ENCODE results near the gene EFCC1. TPM values are rescaled to one million over a fixed set of nuclear protein-coding genes. Genes with fewer than 3 reads are reported as not detected.

EFCC1 gene
- total RNA-seq, 1 donor from 2014 or later = not detected

- Mint-ChIP-seq H3K27ac (ENCODE audit: unreplicated experiment) (no peak overlapping the region), H3K4me3 (ENCODE audit: unreplicated experiment) (no peak overlapping the region), H3K27me3 (ENCODE audit: unreplicated experiment) (no peaks in the 10 kb centered on the region), H3K9me3 (ENCODE audit: unreplicated experiment) (no peaks in the 10 kb centered on the region), H3K4me1 (ENCODE audit: low read depth, unreplicated experiment) (no peaks in the 10 kb centered on the region), H3K36me3 (ENCODE audit: unreplicated experiment) (no peaks in the 10 kb centered on the region)
- no peak for TF ChIP-seq CTCF (IDR thresholded peaks at IDR 0.05; ENCODE audit: partially characterized antibody, unreplicated experiment)
- no peak for DNase-seq
Measured at GRCh38 chr3:129035360-129036221, 34.5 kb downstream of the EFCC1 start.

- TF ChIP-seq CTCF (IDR thresholded peaks at IDR 0.05; ENCODE audit: partially characterized antibody, unreplicated experiment) = no peak
- no peaks in the 10 kb centered on the region for H3K27me3 Mint-ChIP-seq (ENCODE audit: unreplicated experiment)
- no peak overlapping the region for H3K27ac Mint-ChIP-seq (ENCODE audit: unreplicated experiment)
- no peaks in the 10 kb centered on the region for H3K4me1 Mint-ChIP-seq (ENCODE audit: low read depth, unreplicated experiment)
- no peaks in the 10 kb centered on the region for H3K9me3 Mint-ChIP-seq (ENCODE audit: unreplicated experiment)
- peaks cover 4% of the 10 kb centered on the region for H3K36me3 Mint-ChIP-seq (ENCODE audit: unreplicated experiment)
- H3K4me3 Mint-ChIP-seq (ENCODE audit: unreplicated experiment) = no peak overlapping the region
- DNase-seq = no peak
Measured at GRCh38 chr3:129036222-129037092, 35.4 kb downstream of the EFCC1 start.

GRCh38 chr3:129037093-129037419 lies 36.0 kb downstream of the EFCC1 start:
- DNase-seq = no peak
- no peak overlapping the region for H3K27ac Mint-ChIP-seq (ENCODE audit: unreplicated experiment)
- no peak for TF ChIP-seq CTCF (IDR thresholded peaks at IDR 0.05; ENCODE audit: partially characterized antibody, unreplicated experiment)
- no peak overlapping the region for H3K4me3 Mint-ChIP-seq (ENCODE audit: unreplicated experiment)
- no peaks in the 10 kb centered on the region for H3K9me3 Mint-ChIP-seq (ENCODE audit: unreplicated experiment)
- no peaks in the 10 kb centered on the region for H3K27me3 Mint-ChIP-seq (ENCODE audit: unreplicated experiment)
- peaks cover 8% of the 10 kb centered on the region for H3K36me3 Mint-ChIP-seq (ENCODE audit: unreplicated experiment)
- no peaks in the 10 kb centered on the region for H3K4me1 Mint-ChIP-seq (ENCODE audit: low read depth, unreplicated experiment)

GRCh38 chr3:129038121-129038855 lies 37.2 kb downstream of the EFCC1 start:
- no peak overlapping the region for H3K4me3 Mint-ChIP-seq (ENCODE audit: unreplicated experiment)
- no peaks in the 10 kb centered on the region for H3K4me1 Mint-ChIP-seq (ENCODE audit: low read depth, unreplicated experiment)

More at GRCh38 chr3:129038121-129038855, 37.2 kb downstream of the EFCC1 start:
- no peak for TF ChIP-seq CTCF (IDR thresholded peaks at IDR 0.05; ENCODE audit: partially characterized antibody, unreplicated experiment)
- H3K27me3 Mint-ChIP-seq (ENCODE audit: unreplicated experiment) = peaks cover 5% of the 10 kb centered on the region
- H3K36me3 Mint-ChIP-seq (ENCODE audit: unreplicated experiment) = peaks cover 15% of the 10 kb centered on the region
- H3K9me3 Mint-ChIP-seq (ENCODE audit: unreplicated experiment) = peaks cover 3% of the 10 kb centered on the region
- no peak for DNase-seq
- no peak overlapping the region for H3K27ac Mint-ChIP-seq (ENCODE audit: unreplicated experiment)

Data from glutamatergic neuron (in vitro differentiated cells).